Breast epithelium (tissue), 3 donors: ENCODE measurements around the gene HSPG2.

ENCODE experiments used
- CTCF ChIP-seq, 3 donors: fragments of 450-650 bp; IDR thresholded peaks; one replicate each; pipeline ENCODE4 v1.5.1; 2016 to 2017; ENCODE audit warnings: antibody characterized with exemption in 3 of 3, mild to moderate bottlenecking in 3 of 3, moderate library complexity in 3 of 3
- POLR2A ChIP-seq: fragments of 450-650 bp; IDR thresholded peaks from one replicate; pipeline ENCODE4 v1.6.1; 2016; ENCODE audit warnings: antibody characterized with exemption, mild to moderate bottlenecking, moderate library complexity
- POLR2AphosphoS5 ChIP-seq, 3 donors: sonication (generic); formaldehyde crosslinking; IDR thresholded peaks; one replicate each; pipeline ENCODE4 v1.6.1; 2017; ENCODE audit warnings: antibody characterized with exemption in 3 of 3

GRCh38 chr1:21834094-21834493, 103.0 kb downstream of the HSPG2 start:
- TF ChIP-seq CTCF (IDR thresholded peaks at IDR 0.05), result no peak
- no peak for TF ChIP-seq POLR2AphosphoS5 (IDR thresholded peaks at IDR 0.05)
- TF ChIP-seq POLR2A, result no peak
